PC-9 (cell line): ENCODE data around the gene MACROD2. TPM values are rescaled to one million over a fixed set of nuclear protein-coding genes. Genes with fewer than 3 reads are reported as not detected.

Experiments
- BruUV-seq: library from RNA; stranded (reverse); fragments of 400-500 nt; replicated peaks from 2 replicates; lab custom pipeline; 2021; lab: Mats Ljungman, UMichigan
- CTCF ChIA-PET: fragments of 300-600 bp; sonication (Branson Sonifier 250); formaldehyde crosslinking; loops from one replicate; lab custom pipeline; 2022; ENCODE audit warnings: antibody characterized with exemption; lab: Charles Lee
- POLR2A ChIA-PET: fragments of 300-600 bp; sonication (Branson Sonifier 250); formaldehyde crosslinking; loops from one replicate; lab custom pipeline; 2022; ENCODE audit warnings: antibody characterized with exemption; ENCODE audit not compliant: unreplicated experiment; lab: Charles Lee
- DNase-seq, 2 experiments: peaks; one replicate each; pipeline versions ENCODE4 v3.0.0 to v3.0.0-alpha.2; 2015 to 2022; ENCODE audit warnings: mixed read lengths in 1 of 2
- H2AFZ ChIP-seq: fragments of 200-600 bp; sonication (generic); 2 replicates; pipeline ENCODE4 v1.8.1; 2017; ENCODE audit warnings: antibody characterized with exemption
- H3F3A ChIP-seq: fragments of 200-600 bp; sonication (generic); 2 replicates; pipeline ENCODE4 v1.8.1; 2017; ENCODE audit warnings: antibody characterized with exemption, mild to moderate bottlenecking, low read depth; ENCODE audit not compliant: insufficient read depth
- H3K27ac ChIP-seq: fragments of 200-600 bp; sonication (generic); 2 replicates; pipeline ENCODE4 v1.6.1; 2016; ENCODE audit warnings: mixed run types
- H3K27me3 ChIP-seq: fragments of 200-600 bp; sonication (generic); 2 replicates; pipeline ENCODE4 v1.6.1; 2016; ENCODE audit warnings: low read depth, mixed run types; ENCODE audit not compliant: insufficient read depth
- H3K36me3 ChIP-seq: fragments of 200-600 bp; sonication (generic); 2 replicates; pipeline ENCODE4 v1.6.1; 2016; ENCODE audit warnings: low read depth, mixed run types
- H3K4me1 ChIP-seq: fragments of 200-600 bp; sonication (generic); replicated peaks from 2 replicates; pipeline ENCODE4 v1.6.1; 2016; ENCODE audit warnings: mixed run types; ENCODE audit not compliant: insufficient read depth
- H3K4me2 ChIP-seq: fragments of 200-600 bp; sonication (generic); 2 replicates; pipeline ENCODE4 v1.6.1; 2017; ENCODE audit warnings: mixed run types
- H3K4me3 ChIP-seq: fragments of 200-600 bp; sonication (generic); 2 replicates; pipeline ENCODE4 v1.6.1; 2016; ENCODE audit warnings: mixed run types
- H3K79me2 ChIP-seq: fragments of 200-600 bp; sonication (generic); 2 replicates; pipeline ENCODE4 v1.6.1; 2017; ENCODE audit warnings: low read depth, mixed run types
- H3K9me2 ChIP-seq: fragments of 200-600 bp; sonication (generic); 2 replicates; pipeline ENCODE4 v1.8.1; 2017; ENCODE audit warnings: mild to moderate bottlenecking; ENCODE audit not compliant: insufficient read depth
- H3K9me3 ChIP-seq: fragments of 200-600 bp; sonication (generic); 2 replicates; pipeline ENCODE4 v1.8.1; 2016; ENCODE audit warnings: low read depth; ENCODE audit not compliant: insufficient read depth
- H4K20me1 ChIP-seq: fragments of 200-600 bp; sonication (generic); 2 replicates; pipeline ENCODE4 v1.8.1; 2017; ENCODE audit not compliant: insufficient read depth
- EZH2 ChIP-seq: fragments of 200-600 bp; sonication (generic); IDR thresholded peaks from 2 replicates; pipeline ENCODE4 v1.8.0; 2017; ENCODE audit warnings: antibody characterized with exemption, low read depth
- intact Hi-C: fragments of 100-400 bp; cut with micrococcal nuclease; formaldehyde crosslinking; loops from one replicate; pipeline ENCODE4 v1.10.0; 2022; ENCODE audit not compliant: unreplicated experiment
- total RNA-seq: library from RNA; stranded (reverse); gene quantifications from 2 replicates; pipeline ENCODE4 v1.2.3, GENCODE V29; 2021
- TF ChIP-seq, protein P1 (sequence below): fragments of 200-600 bp; sonication (generic); conservative IDR thresholded peaks from 2 replicates; pipeline ENCODE4 v1.6.1; 2017; ENCODE audit warnings: mixed run types, antibody characterized with exemption, mild to moderate bottlenecking, moderate library complexity

MACROD2 gene
- total RNA-seq, 1 experiment from 2014 or later: 11.4 TPM

DNA sequence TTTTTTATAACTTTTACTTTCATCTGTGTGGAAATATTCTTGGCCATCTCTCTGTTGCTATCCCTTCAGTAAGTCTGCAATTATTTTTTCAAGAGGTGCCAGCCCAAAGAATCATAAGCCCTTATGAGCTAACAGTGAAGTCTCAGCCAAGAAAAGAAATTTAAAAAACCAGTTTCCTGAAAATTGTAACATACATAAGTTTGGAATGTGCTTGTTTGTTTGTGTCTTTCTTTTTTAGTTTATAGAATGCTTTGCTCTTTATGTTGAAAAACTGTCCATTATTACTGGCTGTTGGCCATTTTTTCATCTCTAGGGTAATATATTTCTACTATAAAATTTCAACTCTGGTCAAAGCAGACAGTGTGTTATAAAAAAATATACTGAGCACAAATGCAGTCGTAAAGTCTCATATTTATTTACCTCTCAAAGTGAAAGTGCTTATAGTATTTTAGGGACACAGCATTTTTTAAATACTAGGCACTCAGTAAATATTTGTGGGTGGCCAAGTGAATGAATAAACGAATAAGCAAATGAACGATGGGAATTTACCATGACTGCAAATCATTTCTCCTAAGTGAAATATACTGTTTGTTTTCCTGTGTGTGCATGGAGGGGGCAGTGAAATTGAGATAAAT lies 1918.2 kb downstream of the MACROD2 start:
- Histone ChIP-seq H3F3A (0 out of 2 replicates have a peak, but pooled peaks cover 5% of the 10 kb centered on the region), H3K27ac (no peak overlapping the region), H3K27me3 (no peaks in the 10 kb centered on the region), H3K36me3 (no peaks in the 10 kb centered on the region), H3K9me3 (no peaks in the 10 kb centered on the region; the same call in 1 of the 2 replicates), H4K20me1 (no peaks in the 10 kb centered on the region), H3K9me2 (no peaks in the 10 kb centered on the region), H3K4me2 (no peak overlapping the region), H3K79me2 (no peaks in the 10 kb centered on the region), H3K4me3 (no peak overlapping the region), H3K4me1 (peaks cover 22% of the 10 kb centered on the region), H2AFZ (no peak overlapping the region)
- DNase-seq: peak in 1 of 2 experiments; percentile 28
- BruUV-seq: no TSS peak
- POLR2A ChIA-PET: no interaction called here
- intact Hi-C loops: no loop called here
- CTCF ChIA-PET: no interaction called here
- TF ChIP-seq, protein P1, sequence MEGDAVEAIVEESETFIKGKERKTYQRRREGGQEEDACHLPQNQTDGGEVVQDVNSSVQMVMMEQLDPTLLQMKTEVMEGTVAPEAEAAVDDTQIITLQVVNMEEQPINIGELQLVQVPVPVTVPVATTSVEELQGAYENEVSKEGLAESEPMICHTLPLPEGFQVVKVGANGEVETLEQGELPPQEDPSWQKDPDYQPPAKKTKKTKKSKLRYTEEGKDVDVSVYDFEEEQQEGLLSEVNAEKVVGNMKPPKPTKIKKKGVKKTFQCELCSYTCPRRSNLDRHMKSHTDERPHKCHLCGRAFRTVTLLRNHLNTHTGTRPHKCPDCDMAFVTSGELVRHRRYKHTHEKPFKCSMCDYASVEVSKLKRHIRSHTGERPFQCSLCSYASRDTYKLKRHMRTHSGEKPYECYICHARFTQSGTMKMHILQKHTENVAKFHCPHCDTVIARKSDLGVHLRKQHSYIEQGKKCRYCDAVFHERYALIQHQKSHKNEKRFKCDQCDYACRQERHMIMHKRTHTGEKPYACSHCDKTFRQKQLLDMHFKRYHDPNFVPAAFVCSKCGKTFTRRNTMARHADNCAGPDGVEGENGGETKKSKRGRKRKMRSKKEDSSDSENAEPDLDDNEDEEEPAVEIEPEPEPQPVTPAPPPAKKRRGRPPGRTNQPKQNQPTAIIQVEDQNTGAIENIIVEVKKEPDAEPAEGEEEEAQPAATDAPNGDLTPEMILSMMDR: no peak
- TF ChIP-seq EZH2: no peak

DNA sequence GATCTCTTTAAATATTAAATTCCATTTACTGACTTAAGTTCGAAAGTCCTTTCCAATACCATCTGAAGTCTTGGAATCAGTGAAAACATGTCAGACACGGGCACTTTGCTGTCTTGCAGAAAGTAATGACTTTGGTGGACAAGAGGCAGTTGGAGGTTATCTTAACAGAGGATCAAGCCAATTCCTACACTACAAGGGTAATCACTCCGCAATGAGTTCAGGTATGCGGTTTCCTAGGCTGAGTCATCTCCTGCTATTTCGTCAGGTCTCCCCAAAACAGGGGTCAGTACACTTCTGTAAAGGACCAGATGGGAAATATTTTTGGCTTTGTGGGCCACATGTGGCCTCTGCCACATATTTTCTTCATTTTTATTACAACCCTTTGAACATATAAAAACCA lies 1921.3 kb downstream of the MACROD2 start:
- intact Hi-C loops: no loop called here

DNA sequence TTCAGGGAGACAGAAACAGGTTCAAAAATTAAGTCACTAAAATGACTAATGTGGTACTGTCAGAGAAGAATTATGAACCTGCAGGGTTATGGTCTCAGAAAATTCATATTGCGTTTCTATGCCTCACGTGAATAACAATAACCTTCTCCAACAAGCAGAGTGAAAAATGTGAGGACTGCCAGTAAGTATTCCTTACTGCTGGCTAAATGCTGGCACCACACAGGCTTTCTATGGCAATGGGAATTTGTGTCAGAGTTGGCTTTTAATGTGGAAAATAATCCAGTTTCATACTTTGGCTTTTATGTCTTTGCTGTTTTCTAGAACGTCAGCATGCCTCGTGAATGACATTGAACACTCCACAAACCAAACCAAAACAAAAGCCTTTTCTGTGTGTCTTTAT lies 1922.0 kb downstream of the MACROD2 start:
- Histone ChIP-seq H3K27ac (peak overlapping the region; percentile 38), H3K36me3 (no peaks in the 10 kb centered on the region), H3K4me1 (peaks cover 22% of the 10 kb centered on the region), H3K9me2 (no peaks in the 10 kb centered on the region), H3F3A (0 out of 2 replicates have a peak, but pooled peaks cover 5% of the 10 kb centered on the region), H3K4me2 (peak overlapping the region; percentile 32), H3K27me3 (no peaks in the 10 kb centered on the region), H3K9me3 (no peaks in the 10 kb centered on the region; the same call in 1 of the 2 replicates), H4K20me1 (no peaks in the 10 kb centered on the region), H3K4me3 (no peak overlapping the region), H2AFZ (no peak overlapping the region), H3K79me2 (no peaks in the 10 kb centered on the region)
- CTCF ChIA-PET: no interaction called here
- no TSS peak for BruUV-seq
- peak in 1 of 2 experiments; percentile 40 for DNase-seq
- intact Hi-C loops: no loop called here
- no peak for TF ChIP-seq EZH2
- TF ChIP-seq, protein P1: no peak
- POLR2A ChIA-PET: no interaction called here

More for the DNA sequence above, 1921.3 kb downstream of the MACROD2 start:
- Histone ChIP-seq H3K9me2 (no peaks in the 10 kb centered on the region), H3K36me3 (no peaks in the 10 kb centered on the region), H3K4me2 (peak overlapping the region; percentile 32), H3K27ac (peak overlapping the region; percentile 38), H4K20me1 (no peaks in the 10 kb centered on the region), H3K79me2 (no peaks in the 10 kb centered on the region), H3K9me3 (no peaks in the 10 kb centered on the region; the same call in 1 of the 2 replicates), H2AFZ (no peak overlapping the region), H3K27me3 (no peaks in the 10 kb centered on the region), H3F3A (0 out of 2 replicates have a peak, but pooled peaks cover 5% of the 10 kb centered on the region), H3K4me1 (peaks cover 22% of the 10 kb centered on the region), H3K4me3 (no peak overlapping the region)
- peak; percentile 25 to 83 for DNase-seq
- ChIA-PET POLR2A (no interaction called here), CTCF (no interaction called here)
- no TSS peak for BruUV-seq
- TF ChIP-seq, protein P1: no peak
- TF ChIP-seq EZH2: no peak
